ENCODE results near the gene OSBPL5. TPM values are rescaled to one million over a fixed set of nuclear protein-coding genes. Genes with fewer than 3 reads are reported as not detected.

The OSBPL5 gene
- total RNA-seq, 3 donors from 2014 or later (not counting 1 experiment from before 2014, with no cell fraction given), result 375 to 522 (median 377) TPM

- H3K36me3 ChIP-seq (ENCODE audit: control insufficient read depth, insufficient read depth, low read length), result peaks cover 7% of the 10 kb centered on the region
- H3K27ac Mint-ChIP-seq, result peak overlapping the region; percentile 80 to 93
- ATAC-seq (no peak), DNase-seq (no peak)
- intact Hi-C loops (cut with micrococcal nuclease), result loop anchor here (2.0 kb wide), 1 partner anchor 25 kb away; no protein-coding TSS in a partner anchor
- H3K27me3 Mint-ChIP-seq (ENCODE audit: low read depth in 2 of 2), result no peaks in the 10 kb centered on the region
- TF ChIP-seq CTCF (IDR thresholded peaks at IDR 0.05), result no peak
- no peak overlapping the region for H3K4me3 ChIP-seq (ENCODE audit: low read length)
- no peaks in the 10 kb centered on the region for H3K36me3 Mint-ChIP-seq
- 85% methylated on average over 6 of the region's 7 CpGs for WGBS (ENCODE audit: insufficient coverage)
- no peaks in the 10 kb centered on the region for H3K9me3 Mint-ChIP-seq
- H3K9me3 ChIP-seq (ENCODE audit: control insufficient read depth, insufficient read depth, low read length), result no peaks in the 10 kb centered on the region
- peak overlapping the region; percentile 93 for H3K4me3 Mint-ChIP-seq
- peaks cover 68 to 77% of the 10 kb centered on the region in 2 donors for H3K4me1 Mint-ChIP-seq
- no peaks in the 10 kb centered on the region for H3K27me3 ChIP-seq (ENCODE audit: control insufficient read depth, insufficient read depth, low read length)
- H3K4me1 ChIP-seq (ENCODE audit: control insufficient read depth, insufficient read depth, low read length), result peaks cover 85% of the 10 kb centered on the region
- H3K27ac ChIP-seq (ENCODE audit: low read length), result no peak overlapping the region
These were observed 3.2 kb downstream of the OSBPL5 start for GRCh38 chr11:3161720-3162409.

GRCh38 chr11:3161309-3161708, 3.8 kb downstream of the OSBPL5 start:
- peak overlapping the region; percentile 93 for H3K4me3 Mint-ChIP-seq
- H3K4me1 Mint-ChIP-seq, result peaks cover 73 to 82% of the 10 kb centered on the region in 2 donors
- ATAC-seq (no peak), DNase-seq (no peak)
- peaks cover 7% of the 10 kb centered on the region for H3K36me3 ChIP-seq (ENCODE audit: control insufficient read depth, insufficient read depth, low read length)
- H3K36me3 Mint-ChIP-seq, result no peaks in the 10 kb centered on the region
- no peaks in the 10 kb centered on the region for H3K27me3 ChIP-seq (ENCODE audit: control insufficient read depth, insufficient read depth, low read length)
- H3K27ac ChIP-seq (ENCODE audit: low read length), result no peak overlapping the region
- no peaks in the 10 kb centered on the region for H3K27me3 Mint-ChIP-seq (ENCODE audit: low read depth in 2 of 2)
- no peaks in the 10 kb centered on the region for H3K9me3 ChIP-seq (ENCODE audit: control insufficient read depth, insufficient read depth, low read length)
- WGBS (ENCODE audit: insufficient coverage), result 86% methylated on average over 14 of the region's 14 CpGs
- no peak overlapping the region for H3K4me3 ChIP-seq (ENCODE audit: low read length)
- intact Hi-C loops (cut with micrococcal nuclease), result no loop called here
- H3K27ac Mint-ChIP-seq, result peak overlapping the region; percentile 80 to 93
- H3K9me3 Mint-ChIP-seq, result no peaks in the 10 kb centered on the region
- TF ChIP-seq CTCF (IDR thresholded peaks at IDR 0.05), result no peak
- peaks cover 91% of the 10 kb centered on the region for H3K4me1 ChIP-seq (ENCODE audit: control insufficient read depth, insufficient read depth, low read length)

GRCh38 chr11:3160252-3161031, 4.7 kb downstream of the OSBPL5 start:
- Histone ChIP-seq H3K36me3 (ENCODE audit: control insufficient read depth, insufficient read depth, low read length) (peaks cover 7% of the 10 kb centered on the region), H3K4me3 (ENCODE audit: low read length) (peak overlapping the region; percentile 24), H3K27ac (ENCODE audit: low read length) (peak overlapping the region; percentile 46), H3K9me3 (ENCODE audit: control insufficient read depth, insufficient read depth, low read length) (no peaks in the 10 kb centered on the region), H3K4me1 (ENCODE audit: control insufficient read depth, insufficient read depth, low read length) (peaks cover 92% of the 10 kb centered on the region), H3K27me3 (ENCODE audit: control insufficient read depth, insufficient read depth, low read length) (no peaks in the 10 kb centered on the region)
- peak overlapping the region; percentile 93 for H3K4me3 Mint-ChIP-seq
- no peaks in the 10 kb centered on the region for H3K9me3 Mint-ChIP-seq
- H3K36me3 Mint-ChIP-seq, result no peaks in the 10 kb centered on the region
- ATAC-seq (peak in 2 of 3 donors; percentile 18 to 29), DNase-seq (peak in 1 of 2 donors; percentile 30)
- 22% methylated on average over 45 of the region's 48 CpGs for WGBS (ENCODE audit: insufficient coverage)
- H3K27me3 Mint-ChIP-seq (ENCODE audit: low read depth in 2 of 2), result no peaks in the 10 kb centered on the region
- peak overlapping the region; percentile 80 to 93 for H3K27ac Mint-ChIP-seq
- TF ChIP-seq CTCF (IDR thresholded peaks at IDR 0.05), result no peak
- peaks cover 76 to 85% of the 10 kb centered on the region in 2 donors for H3K4me1 Mint-ChIP-seq
- intact Hi-C loops (cut with micrococcal nuclease), result no loop called here
